Fibroblast of the aortic adventitia (primary cell): ENCODE results near the gene ST3GAL4. TPM values are rescaled to one million over a fixed set of nuclear protein-coding genes. Genes with fewer than 3 reads are reported as not detected.

ENCODE experiments used
- DNase-seq: peaks from one replicate; pipeline ENCODE4 v3.0.0-alpha.2; 2010; ENCODE audit warnings: low read depth
- H3K4me3 ChIP-seq: 2 replicates; pipeline ENCODE4 v1.5.1; 2011; ENCODE audit warnings: low read depth, mild to moderate bottlenecking, control low read depth, low read length, moderate library complexity
- total RNA-seq: library from RNA; depleted of rRNA; stranded (reverse); fragments of >200 nt; gene quantifications from 2 replicates; pipeline ENCODE4 v1.2.3, GENCODE V29; 2012; ENCODE audit warnings: low replicate concordance
- TF ChIP-seq, protein P1 (sequence below): IDR thresholded peaks from 2 replicates; pipeline ENCODE4 v1.5.1; 2011; ENCODE audit warnings: mild to moderate bottlenecking, low read length, control low read depth, inconsistent platforms; ENCODE audit not compliant: insufficient read depth

The ST3GAL4 gene
- total RNA-seq, 1 donor = 25.4 TPM

DNA sequence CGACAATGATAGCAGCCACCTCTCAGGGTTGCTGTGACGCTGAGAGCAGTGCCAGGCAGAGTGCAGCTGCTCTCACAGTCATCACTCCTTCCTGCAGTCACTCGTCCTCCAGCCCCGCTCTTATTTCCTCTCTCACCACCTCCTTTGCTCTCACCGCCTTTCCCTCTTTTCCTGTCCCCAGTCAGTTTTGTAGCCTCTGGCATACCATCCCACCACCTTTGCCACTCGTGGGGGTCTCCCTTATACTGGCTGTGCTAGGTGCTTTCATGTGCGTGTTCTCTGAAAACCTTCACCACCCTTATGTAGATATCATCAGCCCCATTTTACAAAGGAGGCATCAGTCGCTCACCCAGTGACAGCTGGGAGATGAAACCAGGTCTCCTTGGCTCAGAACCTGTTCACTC, 19.3 kb upstream of the ST3GAL4 start:
- TF ChIP-seq, protein P1, sequence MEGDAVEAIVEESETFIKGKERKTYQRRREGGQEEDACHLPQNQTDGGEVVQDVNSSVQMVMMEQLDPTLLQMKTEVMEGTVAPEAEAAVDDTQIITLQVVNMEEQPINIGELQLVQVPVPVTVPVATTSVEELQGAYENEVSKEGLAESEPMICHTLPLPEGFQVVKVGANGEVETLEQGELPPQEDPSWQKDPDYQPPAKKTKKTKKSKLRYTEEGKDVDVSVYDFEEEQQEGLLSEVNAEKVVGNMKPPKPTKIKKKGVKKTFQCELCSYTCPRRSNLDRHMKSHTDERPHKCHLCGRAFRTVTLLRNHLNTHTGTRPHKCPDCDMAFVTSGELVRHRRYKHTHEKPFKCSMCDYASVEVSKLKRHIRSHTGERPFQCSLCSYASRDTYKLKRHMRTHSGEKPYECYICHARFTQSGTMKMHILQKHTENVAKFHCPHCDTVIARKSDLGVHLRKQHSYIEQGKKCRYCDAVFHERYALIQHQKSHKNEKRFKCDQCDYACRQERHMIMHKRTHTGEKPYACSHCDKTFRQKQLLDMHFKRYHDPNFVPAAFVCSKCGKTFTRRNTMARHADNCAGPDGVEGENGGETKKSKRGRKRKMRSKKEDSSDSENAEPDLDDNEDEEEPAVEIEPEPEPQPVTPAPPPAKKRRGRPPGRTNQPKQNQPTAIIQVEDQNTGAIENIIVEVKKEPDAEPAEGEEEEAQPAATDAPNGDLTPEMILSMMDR = no peak
- no peak for DNase-seq
- H3K4me3 ChIP-seq = no peak overlapping the region

DNA sequence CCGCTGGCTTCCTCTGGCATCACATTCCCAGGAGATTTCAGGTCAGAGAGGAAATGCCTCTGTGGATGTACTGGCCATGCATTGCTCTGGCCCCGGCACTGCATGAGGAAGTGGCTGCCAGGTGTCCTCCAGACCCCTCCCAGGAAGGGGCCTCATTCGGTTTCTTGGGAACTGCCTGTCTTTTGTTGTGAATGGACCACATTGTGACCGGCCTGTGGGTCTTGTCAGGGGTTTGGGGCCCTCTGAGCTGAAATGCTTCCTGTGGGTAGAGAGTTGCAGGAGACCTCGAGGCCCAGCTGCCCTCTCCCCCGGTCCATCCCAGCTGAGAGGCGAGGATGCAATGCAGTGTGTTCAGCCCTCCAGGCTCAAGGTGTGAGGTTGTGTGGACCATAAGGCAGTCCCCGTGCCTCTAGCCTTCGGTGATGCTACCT, 18.8 kb upstream of the ST3GAL4 start:
- no peak for DNase-seq
- H3K4me3 ChIP-seq = no peak overlapping the region
- TF ChIP-seq, protein P1 = no peak

DNA sequence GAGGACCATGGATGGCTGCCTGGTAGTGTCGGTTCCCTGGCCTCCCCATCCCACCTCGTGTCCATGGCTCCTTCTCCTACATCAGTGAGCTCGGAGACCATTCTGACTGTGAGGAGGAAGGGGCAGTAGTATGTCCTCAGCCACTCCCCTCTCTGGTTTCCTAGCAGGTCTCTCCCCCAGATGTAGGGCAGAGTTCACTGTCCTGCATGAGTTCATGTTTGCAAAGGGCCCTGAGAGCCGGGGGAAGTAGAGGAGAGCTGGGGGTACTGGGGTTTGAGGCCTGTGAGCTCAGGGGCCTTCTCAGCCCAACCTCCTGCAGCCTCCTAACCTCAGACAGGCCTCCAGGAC, 18.4 kb upstream of the ST3GAL4 start:
- no peak for DNase-seq
- TF ChIP-seq, protein P1 = no peak
- H3K4me3 ChIP-seq = no peak overlapping the region

DNA sequence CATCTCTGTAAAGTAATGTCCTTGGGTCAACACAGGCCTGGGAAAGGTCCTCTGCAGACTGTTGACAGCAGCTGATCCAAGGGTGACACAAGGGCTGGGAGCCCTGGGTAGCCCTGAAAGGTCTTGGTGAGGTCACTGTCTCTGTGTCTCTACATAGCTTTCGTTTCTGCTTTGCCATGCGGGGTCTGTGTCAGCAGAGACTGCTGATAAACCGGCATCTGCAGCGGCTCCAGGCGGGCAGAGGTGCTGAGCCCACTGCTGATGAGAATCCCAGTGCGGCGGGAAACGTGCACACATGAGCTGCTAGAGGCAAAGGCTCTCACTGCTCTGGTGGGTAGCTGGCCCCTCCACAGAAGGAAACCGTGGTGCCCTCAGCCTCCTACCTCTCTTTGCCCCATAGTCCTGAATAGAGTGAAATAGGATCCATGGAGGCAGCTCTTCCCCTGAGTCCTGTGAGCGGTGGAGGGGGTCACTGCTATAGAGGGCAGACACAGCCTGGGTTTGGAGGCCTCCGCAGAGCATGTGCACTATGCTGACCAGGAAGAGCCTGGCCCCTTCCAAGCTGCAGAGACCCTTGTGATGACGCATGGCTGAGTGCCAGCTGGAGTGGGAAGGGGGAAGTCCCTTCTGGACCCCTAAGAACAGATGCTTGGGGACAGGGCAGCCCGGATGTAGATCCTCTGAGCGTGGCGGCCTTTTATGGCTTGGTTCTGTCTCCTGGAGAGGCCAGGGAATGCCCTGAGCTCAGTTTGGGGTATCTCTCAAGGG, 17.8 kb upstream of the ST3GAL4 start:
- no peak for DNase-seq
- TF ChIP-seq, protein P1 = no peak
- no peak overlapping the region for H3K4me3 ChIP-seq

DNA sequence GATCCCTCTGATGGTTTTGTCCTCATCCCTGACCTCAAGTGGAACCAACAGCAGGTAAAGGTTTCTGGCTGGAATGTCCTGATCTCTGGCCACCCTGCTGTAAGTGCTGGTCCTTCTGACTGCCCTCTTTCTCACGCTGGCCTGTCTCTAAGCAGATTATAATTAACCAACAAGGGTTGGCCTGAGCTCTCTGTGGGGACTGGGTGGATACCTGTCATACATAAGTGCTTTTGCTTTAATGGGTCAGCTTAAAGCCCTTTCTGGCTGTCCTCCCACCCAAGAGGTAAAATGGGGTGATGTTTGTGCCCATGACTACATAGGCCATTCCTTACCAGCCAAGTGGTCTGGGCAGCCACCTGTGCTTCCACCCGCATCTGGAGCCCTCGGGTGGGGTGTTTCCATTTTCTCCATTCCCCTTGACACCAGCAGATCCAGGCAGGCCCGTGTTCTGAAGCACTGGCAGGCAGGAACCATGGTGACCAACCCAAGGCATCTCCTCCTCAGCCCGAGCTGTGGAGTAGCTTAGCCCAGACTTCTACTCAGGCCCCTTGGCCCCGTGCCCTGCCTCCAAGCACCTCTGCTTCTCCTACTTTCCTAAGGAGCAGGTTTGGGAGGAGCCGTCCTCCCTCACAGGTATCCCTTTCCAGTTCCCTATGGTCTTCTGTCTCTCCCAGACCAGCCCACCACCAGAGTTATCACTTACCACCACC, 17.0 kb upstream of the ST3GAL4 start:
- TF ChIP-seq, protein P1 = no peak
- DNase-seq = no peak
- H3K4me3 ChIP-seq = no peak overlapping the region

DNA sequence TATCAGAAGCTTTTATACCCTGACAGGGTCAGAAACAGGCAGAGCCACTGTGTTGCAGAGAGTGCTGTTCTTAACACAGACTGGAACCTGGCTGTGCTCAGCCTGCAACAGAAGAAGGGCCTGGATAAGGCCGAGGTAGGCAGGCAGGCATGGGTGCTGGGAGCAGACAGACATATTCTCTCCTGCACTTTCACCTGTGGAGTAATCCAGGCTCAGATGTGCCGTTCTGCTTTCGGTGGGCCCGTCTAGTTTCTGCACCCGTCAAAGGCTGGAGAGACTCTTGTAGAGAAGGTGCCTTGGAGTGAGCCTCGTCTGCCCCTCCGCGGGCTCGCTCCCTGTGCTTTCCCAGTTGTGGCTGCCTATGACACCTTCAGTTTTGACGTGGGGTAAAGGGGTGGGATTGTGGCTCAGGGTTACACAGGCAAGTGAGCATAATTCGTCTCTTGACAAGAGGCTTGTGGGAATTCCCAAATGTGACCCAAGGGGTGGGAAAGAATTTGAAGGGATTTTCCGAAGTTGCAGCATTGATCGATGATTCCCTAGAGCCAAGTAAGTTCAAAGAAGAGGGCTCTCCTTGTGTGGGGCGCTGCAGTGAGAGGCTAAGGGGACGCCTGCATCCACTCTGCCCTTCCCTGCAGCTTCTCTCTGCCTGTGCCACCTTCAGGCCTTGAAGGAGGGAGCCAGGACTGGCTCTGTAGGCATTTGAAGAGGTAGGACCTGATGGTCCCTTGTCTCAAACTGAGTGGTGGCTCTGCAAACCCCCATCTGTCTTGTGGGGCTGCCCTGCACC, 16.2 kb upstream of the ST3GAL4 start:
- peak; percentile 44 for DNase-seq
- TF ChIP-seq, protein P1 = no peak
- no peak overlapping the region for H3K4me3 ChIP-seq
